ENCODE results near the gene HS6ST3.

Gene HS6ST3

DNA sequence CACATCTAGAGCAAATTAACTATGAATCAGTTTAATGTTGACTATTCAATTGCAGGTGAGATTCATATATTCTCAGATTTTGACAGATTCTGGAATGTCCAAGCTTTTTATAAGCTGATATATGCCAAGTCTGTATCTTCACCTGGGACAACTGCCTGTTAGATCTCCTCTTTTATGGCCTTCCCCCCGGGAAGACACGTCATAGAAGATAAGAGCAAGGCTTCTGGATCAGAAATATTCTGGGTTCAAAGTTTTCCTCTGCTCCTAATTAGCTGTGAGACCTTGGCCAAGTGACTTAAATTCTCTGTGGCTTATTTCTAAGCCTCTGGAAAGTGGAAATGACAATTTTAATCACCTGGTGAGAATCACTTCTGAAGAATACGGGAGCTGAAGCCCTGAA is 716.8 kb downstream of the HS6ST3 start:
- DNase-seq: no peak

DNA sequence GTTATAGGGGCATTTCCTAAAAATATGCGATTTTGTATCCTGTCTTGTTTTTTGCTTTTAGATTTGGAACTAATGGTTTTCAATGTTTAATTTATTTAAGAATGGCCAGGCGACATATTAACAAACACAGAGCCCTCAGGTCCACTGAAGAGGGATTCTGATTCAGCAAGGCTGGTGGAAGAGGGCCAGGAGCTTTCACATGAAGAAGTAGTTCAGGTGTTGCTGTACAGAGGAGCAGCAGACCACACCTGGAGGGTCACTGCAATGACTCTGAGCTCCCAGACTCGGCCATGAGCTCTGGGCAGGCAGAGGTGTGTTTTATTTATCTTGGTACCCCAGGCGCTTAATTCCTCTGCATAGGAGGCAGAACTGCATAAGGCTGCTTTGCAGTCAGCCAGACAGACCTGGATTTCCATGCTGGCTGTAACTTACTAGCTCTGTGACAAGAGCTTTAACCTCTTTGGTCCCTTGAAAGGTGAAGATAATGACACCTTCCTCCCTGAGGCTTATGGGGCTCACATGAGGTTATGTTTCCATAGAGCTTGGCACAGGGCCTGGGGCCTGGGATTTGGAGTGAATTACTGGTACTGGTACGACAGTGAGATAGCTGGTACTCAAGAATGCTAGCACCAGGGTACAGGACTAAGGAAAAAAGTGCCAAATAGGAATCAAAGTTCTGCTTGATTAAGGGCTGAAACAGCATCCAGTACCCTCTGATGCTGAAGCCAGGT is 719.6 kb downstream of the HS6ST3 start:
- DNase-seq: no peak

DNA sequence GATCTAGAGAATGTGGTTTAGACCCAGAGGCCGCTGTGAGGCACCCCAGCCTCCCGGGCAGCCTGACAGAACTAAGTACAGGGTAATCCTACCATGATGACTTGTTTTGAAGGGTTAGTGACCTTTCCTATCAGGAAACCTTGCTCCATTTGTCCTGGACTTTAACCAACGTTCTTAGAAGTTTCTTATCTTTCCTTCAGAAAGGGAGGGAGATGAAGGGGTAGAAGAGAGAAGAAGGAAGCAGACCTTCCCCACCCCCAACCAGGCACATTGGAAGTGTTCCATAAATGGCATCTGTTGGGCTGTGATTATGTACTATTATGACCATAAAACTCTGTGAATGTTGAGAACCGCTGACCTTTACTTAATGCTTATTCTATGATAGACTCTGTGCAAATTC is 720.2 kb downstream of the HS6ST3 start:
- no peak for DNase-seq

DNA sequence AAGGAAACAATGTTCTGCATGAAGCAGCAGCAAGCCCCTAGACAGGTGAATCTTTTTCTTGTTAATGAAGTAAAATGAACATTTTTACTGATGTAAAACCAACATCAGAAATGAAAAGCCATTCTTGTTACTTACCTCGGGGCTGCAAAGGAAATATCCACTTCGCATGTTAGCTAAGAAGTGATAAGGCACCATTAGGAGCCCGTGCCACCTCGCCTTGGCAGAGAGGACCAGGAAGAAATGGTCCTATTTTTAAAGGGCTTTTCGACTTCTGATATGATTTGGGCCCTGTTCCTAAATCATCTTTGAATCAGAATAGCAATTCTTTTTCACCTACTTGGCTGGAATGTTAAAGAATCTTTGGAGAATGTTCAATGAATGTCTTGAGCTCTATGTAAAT is 721.1 kb downstream of the HS6ST3 start:
- DNase-seq: no peak

DNA sequence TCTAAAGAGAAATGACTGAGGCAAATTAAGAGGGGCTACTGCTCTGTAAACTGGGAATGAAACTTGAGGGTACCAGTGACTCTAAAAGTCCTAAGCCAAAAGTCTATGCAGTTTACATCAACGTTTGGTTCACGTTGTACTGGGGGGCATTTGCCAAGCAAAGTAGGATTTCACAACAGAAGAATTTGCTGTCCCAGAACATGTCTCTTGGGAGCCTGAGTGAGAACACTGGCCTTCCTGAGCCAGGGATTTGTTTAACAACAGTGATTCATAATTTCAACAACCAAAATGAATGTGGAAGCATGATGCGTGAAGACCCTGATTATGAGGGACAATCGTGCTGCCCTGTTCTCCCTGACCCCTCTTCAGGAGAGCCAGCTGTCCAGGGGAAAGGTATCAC is 726.4 kb downstream of the HS6ST3 start:
- no peak for DNase-seq

DNA sequence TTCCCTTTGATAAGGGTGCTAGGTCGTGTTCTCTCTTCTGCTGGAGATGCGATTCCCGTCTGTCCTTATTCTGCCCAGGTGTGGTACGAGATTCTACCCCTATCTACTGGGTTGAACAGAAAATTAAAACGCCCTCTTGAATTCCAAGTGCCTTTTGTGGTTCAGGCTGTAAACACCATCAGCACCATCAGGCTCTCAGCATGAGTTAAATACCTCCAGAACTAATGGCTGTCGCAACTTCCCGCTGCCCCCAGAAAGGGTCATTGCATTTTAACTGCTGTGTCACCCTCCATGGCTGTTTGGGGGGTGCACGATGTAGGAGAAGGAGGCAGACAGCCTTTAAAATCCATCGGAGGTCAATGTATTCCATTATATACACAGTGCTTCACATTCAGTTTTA is 727.0 kb downstream of the HS6ST3 start:
- DNase-seq: no peak

DNA sequence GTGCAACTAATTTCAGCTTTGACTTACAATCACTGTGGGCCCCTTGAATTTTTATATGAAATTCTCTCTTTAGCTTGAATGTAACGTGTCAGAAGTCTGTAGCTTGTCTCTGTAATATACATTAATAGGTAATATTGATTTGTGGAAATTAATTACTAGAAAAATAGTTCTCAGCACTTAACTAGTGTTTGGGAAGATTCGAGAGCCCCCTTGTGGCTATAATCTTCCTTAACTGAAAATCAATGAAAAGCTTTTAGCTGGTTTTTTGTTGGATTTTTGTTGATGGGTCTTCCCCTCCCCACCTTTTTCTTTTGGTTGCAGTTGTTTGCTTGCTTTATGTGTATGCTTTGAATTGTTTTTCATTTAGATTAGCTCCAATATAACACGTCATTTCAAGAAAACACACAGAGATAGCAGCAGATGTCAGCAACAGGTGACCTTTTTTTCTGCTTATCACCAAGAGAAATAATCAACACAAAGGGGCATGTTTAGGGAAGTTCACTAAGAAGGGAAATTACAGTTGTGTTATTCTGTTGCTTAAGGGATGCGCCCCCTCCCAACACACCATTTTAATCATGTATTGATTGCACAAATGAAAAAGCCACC is 727.5 kb downstream of the HS6ST3 start:
- peak in 1 of 2 experiments; percentile 36 for DNase-seq

DNA sequence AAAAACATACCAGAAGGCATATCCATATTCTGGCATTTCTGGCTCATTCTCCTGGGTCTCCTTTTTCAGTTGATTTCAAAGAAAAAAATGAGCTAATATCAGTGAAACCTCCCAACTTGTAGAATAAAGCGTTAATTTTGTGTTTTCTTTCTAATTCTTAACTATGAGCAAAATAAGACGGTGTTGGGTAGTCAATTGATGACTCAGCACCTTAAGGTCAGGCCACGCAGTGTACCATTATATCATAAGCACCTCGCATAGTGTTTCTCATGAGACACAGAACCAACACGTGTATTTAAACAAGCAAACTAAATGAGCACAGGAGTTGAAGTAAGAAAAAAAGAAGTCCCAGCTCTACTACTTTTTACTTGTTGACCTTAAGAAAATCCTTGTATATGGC is 729.5 kb downstream of the HS6ST3 start:
- DNase-seq: no peak

DNA sequence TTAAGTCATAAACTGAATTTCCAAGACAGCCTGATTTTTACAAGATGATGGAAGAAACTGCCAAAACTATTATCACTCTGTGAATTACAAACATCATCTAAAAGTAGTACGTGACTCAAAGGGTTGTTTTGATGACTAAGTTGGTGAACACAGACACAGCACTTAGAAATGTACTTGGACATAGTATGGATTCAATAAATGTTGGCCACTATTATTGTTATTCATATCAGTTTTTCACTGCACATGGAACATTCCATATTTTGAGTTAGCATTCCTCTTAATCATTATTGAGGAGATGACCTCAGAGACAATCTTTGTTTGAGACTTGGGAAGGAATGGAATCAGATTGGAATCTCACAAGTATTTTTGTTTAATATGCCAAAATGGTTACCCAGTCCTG is 731.5 kb downstream of the HS6ST3 start:
- DNase-seq: no peak

DNA sequence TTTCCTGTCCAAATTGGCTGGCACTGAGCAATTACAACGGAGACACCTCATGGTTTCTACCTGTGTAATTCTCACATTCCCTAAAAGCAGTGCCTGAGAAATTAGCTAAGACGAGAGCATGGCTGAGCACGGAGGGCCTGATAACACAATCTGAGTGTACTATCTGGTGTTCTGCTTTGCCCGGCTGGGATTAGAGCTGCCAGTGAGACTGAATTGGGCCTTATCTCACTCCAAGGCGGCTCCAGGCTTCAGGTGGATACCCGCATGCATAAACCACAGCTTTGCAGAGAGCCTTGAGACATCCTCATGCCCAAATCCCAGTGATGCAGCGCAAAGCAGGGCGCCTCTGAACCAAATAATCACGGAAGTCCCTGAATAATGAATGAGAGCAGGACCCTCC is 732.1 kb downstream of the HS6ST3 start:
- DNase-seq: no peak

DNA sequence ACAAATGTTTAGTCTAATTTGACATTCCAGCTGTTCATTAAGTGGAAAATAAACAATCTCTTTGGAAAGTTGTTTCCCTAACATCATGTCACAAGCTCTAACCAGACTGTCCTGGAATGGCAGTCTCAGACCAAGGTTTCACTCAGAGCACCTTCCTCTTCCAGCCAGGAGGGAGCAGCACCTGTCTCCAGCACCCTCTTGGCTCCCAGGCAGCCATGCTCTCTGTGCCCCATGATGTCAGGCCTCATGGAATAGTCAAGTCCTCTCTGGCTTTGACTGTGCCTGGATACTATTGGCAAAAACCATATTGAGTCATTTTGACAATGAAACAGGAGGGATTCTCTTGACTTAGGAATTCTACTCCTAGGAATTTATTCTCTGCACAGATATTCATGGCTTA is 733.0 kb downstream of the HS6ST3 start:
- DNase-seq: peak; percentile 25 to 48

DNA sequence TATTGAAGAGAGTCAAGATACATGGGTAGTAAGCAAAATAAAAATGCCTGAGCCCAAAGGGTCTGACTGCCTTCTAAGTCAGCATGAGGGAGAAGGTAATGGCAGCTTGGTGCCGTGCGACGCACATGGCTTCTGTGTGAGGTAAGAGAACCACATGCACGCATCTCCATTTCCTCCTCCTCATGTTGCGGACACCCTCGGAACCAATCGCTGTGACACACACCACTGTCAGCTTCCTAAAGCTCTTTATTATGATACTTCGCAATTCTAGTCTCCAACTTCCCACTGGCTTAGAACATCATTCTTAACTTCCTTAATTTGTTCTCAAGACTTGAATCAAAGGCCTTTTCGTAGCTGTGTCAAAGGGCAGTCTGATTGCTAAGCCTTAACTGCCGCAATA is 734.2 kb downstream of the HS6ST3 start:
- no peak for DNase-seq

DNA sequence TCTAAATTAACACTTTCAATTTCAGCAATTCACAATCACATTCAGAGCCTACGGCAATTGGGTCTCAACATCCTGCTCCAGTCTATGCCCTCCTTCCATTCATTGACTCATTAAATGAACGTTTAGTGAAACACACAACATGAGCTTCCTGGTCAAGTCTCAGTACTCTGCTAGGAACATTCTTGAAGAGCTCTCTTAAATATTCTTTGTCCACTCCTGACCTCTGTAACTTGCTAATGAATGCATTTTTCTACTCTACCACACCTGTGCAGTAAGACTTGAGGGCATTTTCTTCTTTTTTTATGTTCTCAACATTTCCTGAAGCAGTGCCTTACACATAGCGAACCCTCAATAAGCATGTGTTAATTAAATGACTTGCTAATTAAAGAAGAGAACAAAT is 735.7 kb downstream of the HS6ST3 start:
- DNase-seq: no peak

DNA sequence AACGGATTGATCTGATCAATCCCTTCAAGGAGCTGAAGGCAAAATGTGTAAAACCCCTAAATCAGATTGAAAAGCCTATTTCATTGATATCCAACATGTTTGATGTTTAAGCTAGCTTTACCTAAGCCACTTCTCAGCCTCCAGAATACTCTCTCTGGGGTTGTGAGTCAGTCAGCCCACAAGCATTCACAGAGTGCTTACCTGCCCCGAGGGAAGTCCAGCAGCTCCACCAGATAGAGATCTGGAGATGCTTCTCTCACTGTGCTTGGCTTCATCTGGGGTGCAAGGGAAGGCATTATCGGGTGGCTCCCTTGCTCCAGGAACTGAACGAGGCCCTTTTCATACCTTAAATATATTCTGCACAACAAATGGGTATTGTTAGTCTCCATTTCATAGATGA is 744.7 kb downstream of the HS6ST3 start:
- no peak for DNase-seq

DNA sequence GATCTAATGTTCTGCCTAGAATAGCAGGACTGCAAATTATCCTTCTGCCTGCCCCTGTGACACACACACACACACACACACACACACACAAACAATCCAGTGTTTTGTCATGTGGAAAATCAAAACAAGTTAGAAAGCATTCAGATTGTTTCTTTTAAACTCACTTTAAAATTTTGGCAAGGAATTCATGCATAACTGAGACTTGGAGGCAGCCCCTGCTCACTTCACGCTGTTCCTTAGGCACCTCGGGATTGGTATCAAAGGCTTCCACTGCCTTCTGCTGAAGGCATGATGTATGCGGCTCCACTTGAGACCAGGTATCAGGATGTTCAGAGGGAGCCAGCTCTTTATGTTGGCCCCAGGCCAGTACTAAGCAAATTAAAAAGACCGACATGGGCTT is 745.6 kb downstream of the HS6ST3 start:
- no peak for DNase-seq

DNA sequence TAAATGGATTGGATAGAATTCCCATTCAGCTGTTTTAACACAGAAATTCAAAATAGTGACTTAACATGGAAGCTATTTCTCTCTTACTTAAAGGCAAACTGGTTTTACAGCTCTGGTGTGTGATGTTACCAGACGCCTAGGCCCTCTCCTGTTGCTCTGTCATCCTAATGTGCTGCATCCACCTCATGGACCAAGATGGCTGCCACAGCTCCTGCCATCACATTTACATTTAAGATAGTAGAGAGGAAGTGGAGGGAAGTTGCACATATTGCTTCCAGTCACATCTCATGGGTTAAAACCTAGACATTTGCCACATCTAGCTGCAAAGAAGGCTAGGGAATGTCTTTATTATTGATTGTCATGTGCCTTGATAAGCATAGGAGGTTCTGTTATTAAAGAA is 746.8 kb downstream of the HS6ST3 start:
- DNase-seq: no peak

DNA sequence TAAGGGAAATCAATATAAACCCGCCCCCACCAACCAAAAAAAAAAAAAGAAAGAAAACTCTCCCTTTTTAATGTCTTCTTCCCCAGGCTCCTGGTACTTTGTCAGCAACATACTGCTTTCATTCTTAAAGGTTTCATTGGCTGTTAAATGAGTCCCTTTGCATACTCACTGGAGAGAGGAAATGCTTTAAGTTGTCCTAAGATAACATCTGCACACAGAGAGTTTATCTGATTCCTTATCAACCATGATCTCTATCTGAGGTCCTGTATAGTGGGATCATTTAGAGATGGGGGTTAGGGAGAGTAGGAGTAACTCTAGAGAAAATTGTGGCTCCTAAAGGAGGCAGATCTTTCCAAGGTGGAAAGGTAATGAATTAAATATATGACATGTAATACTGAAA is 747.9 kb downstream of the HS6ST3 start:
- no peak for DNase-seq

DNA sequence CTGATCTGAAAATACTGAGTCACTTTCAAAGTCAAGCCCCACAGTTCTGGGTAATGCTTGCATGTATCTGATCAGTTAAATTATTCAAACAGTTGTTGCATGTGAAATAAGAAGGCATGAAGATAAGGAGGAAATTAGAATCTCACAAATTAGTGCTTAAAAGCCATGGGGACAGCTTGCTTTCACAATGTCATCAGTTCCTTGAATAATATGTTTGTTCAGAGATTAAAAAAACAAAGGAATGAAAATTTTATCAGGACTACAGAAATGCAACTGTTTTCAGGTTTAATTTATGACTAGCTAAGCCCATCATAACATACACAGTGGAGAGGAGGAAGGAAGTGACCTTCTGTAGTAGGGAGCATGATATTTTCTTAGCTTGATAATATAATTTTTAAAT is 754.3 kb downstream of the HS6ST3 start:
- DNase-seq: no peak

DNA sequence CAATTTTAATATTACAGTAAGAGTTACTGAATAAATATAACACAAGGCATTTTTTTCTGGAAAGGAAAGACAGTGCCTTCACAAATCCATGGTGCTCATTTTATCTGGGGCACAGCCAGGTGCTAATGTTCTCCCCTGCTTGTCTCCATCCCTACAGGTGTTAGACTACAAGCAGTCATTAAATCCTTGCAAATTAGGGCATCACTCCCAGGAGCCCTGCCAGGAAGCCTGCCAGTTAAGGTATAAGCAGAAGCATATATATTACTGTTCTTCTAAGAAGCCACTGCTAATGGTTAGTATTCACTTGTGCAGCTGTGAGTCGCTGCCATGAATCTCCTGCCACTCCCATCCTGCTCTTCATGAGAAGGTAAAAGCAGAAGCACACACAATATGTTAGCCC is 754.7 kb downstream of the HS6ST3 start:
- no peak for DNase-seq

DNA sequence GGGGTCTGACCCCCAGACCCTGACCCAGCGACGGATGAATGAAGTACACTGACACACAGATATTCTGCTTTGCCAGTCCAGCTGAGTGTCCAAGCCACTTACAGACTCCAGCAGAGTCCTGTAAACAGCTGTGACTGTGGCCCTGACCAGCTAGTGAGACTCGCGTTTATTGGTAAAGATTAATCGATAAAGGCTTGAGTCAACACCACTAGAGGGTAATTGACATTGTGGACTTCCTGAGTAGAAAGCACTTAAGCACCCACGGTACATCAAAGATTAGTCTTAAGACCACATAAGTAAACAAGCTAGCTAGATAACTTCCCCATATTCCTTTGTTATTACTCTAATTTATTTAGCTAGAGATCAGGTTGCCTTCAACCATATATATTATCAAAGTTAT is 758.4 kb downstream of the HS6ST3 start:
- DNase-seq: no peak

DNA sequence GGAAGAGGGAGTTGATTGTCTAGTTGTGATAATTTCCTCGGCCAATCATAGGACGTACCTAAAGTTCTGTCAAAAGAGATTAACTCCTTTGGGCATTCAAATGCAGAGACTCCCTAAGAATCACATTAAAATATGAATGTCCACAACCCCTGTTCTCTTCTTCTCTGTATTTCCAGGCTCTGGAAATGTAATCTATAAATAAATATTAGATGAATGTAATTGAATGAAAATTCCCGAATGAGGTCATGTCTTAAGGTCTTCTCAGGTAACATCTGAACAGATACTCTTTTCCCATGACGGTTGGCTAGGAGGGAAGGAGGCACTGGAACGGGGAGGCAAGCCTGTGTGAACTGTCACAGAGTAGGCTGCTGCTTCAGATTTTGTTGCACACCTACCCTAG is 759.2 kb downstream of the HS6ST3 start:
- no peak for DNase-seq

DNA sequence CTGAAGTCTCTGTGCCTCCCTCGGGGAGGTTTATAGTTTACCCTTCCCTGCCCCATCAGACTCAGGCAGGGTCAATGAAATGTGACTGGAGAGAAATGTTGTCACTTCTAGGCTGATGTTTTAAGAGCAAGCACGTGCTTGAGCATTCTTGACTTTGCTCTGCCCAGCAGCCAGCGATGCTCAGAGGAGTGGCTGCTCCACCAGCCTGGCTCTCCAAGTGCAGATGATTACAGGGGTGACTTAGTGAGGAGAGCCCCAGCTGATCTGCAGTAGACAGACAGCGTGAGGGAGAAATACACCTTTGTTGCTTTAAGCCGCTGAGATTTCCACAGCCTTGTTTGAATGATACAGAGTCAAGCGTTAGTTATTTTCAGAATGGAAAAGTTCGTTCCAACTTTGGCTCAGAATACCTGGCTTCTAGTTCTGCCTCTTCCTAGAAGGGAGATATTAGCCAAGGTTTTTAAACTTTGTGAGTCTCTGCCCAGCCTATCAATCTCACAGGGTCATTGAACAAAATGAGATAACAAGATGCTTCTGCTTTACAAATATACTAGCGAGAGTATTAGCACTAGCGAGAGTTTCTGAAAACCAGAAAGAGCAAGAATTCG is 760.7 kb downstream of the HS6ST3 start:
- no peak for DNase-seq

DNA sequence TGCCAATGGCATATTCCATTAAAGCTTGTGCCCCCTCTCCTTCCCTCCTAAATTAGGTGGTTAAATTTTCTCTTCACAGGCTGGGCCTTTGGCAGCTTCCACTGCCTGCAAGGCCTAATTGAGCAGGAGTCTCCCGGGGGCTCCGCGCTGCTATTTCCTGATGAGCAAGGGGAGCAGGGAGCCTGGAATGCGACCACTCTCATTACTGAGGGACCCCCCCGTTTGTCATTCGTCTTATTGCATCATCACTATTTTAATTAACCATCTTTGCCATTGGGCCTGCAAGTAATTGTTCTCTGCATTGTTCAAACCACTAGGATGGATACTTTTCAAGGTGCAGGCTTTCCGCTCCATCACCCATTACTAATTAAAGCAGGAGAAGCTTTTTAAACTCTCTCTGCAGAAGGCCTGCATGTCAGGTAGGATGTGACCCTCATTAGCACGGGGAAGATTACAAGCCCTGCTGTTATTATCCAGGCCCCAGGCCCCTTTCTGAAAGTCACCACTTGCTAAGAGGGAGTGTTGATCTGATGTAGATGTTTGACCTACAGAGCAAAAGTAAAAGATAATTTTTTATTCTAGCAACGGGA is 762.0 kb downstream of the HS6ST3 start:
- no peak for DNase-seq

DNA sequence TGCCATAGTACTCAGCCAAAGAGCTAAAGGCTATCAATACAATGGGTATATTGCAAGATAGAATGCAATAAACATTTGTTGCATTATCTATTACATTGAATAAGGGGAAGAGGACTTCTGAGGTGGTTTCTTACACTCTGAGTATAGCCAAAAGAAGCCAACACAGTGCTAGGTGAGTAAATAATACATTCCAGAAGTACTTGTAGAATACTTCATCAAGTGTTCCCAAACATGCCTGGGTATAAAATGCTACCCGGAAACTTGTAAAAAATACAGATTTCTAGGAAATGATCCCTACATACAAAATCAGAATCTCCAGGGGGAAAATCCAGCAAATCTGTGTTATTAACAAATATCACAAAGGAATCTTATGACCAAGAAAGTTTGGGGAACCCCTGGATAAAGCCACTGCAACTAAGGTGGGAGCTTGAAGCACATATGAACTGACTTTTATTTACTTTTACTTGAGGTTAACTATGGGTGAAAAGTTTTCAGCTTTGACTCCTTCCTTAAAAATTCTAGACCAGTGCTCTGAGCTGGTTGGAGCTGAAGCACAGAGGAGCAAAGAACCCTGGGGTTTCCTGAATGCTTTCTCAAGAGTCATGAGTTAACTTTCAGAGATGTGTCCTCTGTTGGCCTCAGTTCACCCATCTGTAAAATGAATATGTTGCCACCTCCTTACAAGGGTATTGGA is 768.4 kb downstream of the HS6ST3 start:
- no peak for DNase-seq
